DND-41 (cell line): ENCODE data around the gene MYLK3.

ENCODE experiments used
- EZH2 ChIP-seq: IDR thresholded peaks from 3 replicates; pipeline ENCODE4 v1.6.1; 2012; ENCODE audit warnings: borderline replicate concordance, low read depth, mild to moderate bottlenecking, moderate library complexity, low read length, inconsistent platforms; ENCODE audit not compliant: severe bottlenecking
- TF ChIP-seq, protein P1 (sequence below): IDR thresholded peaks from 2 replicates; pipeline ENCODE4 v1.5.1; 2012; ENCODE audit warnings: borderline replicate concordance, low read length, moderate library complexity, mild to moderate bottlenecking; ENCODE audit not compliant: poor library complexity, severe bottlenecking; ENCODE audit errors: extremely low read depth

DNA sequence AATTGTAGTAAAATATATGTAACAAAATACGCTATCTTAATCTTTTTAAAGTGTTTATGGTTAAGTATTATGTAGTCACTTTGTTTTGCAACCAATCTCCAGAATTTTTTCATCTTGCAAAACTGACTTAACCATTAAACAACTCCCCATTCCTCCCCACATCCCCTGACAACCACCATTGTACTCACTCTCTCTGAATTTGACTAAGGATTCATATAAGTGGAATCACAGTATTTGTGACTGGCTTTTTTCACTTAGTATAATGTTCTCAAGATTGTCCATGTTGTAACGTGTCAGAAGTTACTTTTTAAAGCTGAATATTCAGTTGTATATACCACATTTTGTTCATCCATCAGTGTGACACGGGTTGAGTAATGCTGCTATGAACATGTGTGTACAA is 48.1 kb downstream of the MYLK3 start:
- TF ChIP-seq, protein P1, sequence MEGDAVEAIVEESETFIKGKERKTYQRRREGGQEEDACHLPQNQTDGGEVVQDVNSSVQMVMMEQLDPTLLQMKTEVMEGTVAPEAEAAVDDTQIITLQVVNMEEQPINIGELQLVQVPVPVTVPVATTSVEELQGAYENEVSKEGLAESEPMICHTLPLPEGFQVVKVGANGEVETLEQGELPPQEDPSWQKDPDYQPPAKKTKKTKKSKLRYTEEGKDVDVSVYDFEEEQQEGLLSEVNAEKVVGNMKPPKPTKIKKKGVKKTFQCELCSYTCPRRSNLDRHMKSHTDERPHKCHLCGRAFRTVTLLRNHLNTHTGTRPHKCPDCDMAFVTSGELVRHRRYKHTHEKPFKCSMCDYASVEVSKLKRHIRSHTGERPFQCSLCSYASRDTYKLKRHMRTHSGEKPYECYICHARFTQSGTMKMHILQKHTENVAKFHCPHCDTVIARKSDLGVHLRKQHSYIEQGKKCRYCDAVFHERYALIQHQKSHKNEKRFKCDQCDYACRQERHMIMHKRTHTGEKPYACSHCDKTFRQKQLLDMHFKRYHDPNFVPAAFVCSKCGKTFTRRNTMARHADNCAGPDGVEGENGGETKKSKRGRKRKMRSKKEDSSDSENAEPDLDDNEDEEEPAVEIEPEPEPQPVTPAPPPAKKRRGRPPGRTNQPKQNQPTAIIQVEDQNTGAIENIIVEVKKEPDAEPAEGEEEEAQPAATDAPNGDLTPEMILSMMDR, result no peak
- TF ChIP-seq EZH2, result no peak
